ENCODE data around the gene TMED6.
"Not testable (repeated sequence)": the region's sequence is repeated elsewhere in the genome, so short reads cannot be mapped to it uniquely, and the experiment has no call there.

Gene TMED6

GRCh38 chr16:69296771-69297170, 54.8 kb downstream of the TMED6 start:
- DNase-seq = not testable (repeated sequence)

GRCh38 chr16:69294051-69294450, 57.5 kb downstream of the TMED6 start:
- DNase-seq = no peak

GRCh38 chr16:69293401-69293800, 58.2 kb downstream of the TMED6 start:
- DNase-seq = no peak
